ENCODE data around the gene SLCO2B1. TPM values are rescaled to one million over a fixed set of nuclear protein-coding genes. Genes with fewer than 3 reads are reported as not detected.

Gene SLCO2B1
- total RNA-seq, 1 donor from 2014 or later: not detected

DNA sequence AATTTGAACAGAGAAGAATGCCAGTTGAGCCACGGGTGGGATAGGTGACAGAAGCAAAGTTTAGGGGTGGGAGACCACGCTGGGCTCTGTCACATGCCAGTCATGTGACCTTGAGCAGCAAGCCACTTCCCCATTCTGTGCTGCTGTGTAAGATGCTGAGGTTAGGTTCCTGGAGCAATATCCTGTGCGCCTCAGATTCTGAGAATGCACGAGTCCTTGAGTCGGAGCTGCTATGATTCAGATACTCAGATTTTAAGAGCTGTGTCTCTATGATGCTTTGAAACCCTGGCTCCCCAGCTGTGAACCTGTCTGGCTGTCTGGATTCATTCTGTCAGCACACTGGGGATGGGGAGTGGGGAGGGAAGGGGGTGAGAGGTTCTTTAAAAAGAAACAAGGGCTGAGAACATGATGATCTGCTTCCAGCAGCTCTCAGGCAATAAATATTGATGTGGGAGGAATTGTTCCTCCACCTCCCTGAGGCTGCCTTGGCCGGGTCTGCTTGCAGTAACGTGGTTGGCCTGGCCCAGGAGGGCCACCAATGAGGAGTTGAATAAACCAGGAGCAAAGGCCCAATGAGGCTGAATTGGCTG, 24.0 kb downstream of the SLCO2B1 start:
- H3K9me3 Mint-ChIP-seq: no peaks in the 10 kb centered on the region
- H3K27ac Mint-ChIP-seq: no peak overlapping the region
- H3K4me1 Mint-ChIP-seq: peaks cover 12% of the 10 kb centered on the region
- TF ChIP-seq, protein P1, sequence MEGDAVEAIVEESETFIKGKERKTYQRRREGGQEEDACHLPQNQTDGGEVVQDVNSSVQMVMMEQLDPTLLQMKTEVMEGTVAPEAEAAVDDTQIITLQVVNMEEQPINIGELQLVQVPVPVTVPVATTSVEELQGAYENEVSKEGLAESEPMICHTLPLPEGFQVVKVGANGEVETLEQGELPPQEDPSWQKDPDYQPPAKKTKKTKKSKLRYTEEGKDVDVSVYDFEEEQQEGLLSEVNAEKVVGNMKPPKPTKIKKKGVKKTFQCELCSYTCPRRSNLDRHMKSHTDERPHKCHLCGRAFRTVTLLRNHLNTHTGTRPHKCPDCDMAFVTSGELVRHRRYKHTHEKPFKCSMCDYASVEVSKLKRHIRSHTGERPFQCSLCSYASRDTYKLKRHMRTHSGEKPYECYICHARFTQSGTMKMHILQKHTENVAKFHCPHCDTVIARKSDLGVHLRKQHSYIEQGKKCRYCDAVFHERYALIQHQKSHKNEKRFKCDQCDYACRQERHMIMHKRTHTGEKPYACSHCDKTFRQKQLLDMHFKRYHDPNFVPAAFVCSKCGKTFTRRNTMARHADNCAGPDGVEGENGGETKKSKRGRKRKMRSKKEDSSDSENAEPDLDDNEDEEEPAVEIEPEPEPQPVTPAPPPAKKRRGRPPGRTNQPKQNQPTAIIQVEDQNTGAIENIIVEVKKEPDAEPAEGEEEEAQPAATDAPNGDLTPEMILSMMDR (IDR thresholded peaks at IDR 0.05; ENCODE audit: unreplicated experiment): no peak
- H3K36me3 Mint-ChIP-seq: no peaks in the 10 kb centered on the region
- H3K4me3 Mint-ChIP-seq: no peak overlapping the region
- DNase-seq (ENCODE audit: low spot score in 2 of 2, unreplicated experiment in 2 of 2): no peak
- peaks cover 7% of the 10 kb centered on the region for H3K27me3 Mint-ChIP-seq (ENCODE audit: low read depth)

DNA sequence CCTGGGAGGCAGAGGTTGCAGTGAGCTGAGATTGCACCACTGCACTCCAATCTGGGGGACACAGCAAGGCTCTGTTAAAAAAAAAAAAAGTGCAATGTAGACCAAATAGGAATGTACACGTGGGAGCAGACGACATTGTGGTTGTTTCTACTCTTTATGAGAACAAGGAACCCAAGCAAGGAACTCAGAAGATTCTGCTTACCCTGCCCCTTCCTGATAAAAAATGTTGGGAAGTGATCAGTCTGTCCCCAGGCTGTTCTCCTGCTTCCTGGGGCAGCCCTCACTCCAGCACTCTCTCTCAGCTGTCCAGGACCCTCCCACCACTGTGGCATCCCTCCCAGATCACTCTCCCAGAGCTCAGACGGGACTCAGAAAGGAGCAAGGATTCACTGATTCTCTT, 31.8 kb downstream of the SLCO2B1 start:
- Mint-ChIP-seq H3K27ac (no peak overlapping the region), H3K27me3 (ENCODE audit: low read depth) (no peaks in the 10 kb centered on the region), H3K9me3 (no peaks in the 10 kb centered on the region), H3K36me3 (no peaks in the 10 kb centered on the region), H3K4me3 (no peak overlapping the region), H3K4me1 (peaks cover 2% of the 10 kb centered on the region)
- DNase-seq (ENCODE audit: low spot score in 2 of 2, unreplicated experiment in 2 of 2): no peak
- TF ChIP-seq, protein P1 (IDR thresholded peaks at IDR 0.05; ENCODE audit: unreplicated experiment): no peak

DNA sequence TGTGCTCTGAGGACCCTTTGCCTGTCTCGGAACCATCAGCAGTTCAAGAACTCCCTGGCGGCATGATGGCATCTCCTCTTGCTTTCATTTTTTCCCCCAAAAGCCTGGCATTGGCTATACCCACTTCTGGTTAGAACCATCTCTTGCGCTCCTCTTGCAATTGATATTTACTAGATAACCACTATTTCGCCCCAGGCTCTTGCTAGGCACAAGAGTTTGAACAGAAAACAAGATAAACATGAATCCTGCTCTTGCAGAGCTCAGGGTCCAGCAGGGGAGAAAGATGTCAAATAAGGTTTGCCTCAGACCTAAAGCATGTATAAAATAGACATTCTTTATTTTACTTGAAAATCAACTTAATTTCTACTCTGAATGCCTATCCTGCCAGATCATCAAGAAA, 33.1 kb downstream of the SLCO2B1 start:
- Mint-ChIP-seq H3K4me3 (no peak overlapping the region), H3K27me3 (ENCODE audit: low read depth) (no peaks in the 10 kb centered on the region), H3K9me3 (no peaks in the 10 kb centered on the region), H3K4me1 (peaks cover 2% of the 10 kb centered on the region), H3K36me3 (no peaks in the 10 kb centered on the region), H3K27ac (no peak overlapping the region)
- TF ChIP-seq, protein P1 (IDR thresholded peaks at IDR 0.05; ENCODE audit: unreplicated experiment): no peak
- no peak for DNase-seq (ENCODE audit: low spot score in 2 of 2, unreplicated experiment in 2 of 2)

DNA sequence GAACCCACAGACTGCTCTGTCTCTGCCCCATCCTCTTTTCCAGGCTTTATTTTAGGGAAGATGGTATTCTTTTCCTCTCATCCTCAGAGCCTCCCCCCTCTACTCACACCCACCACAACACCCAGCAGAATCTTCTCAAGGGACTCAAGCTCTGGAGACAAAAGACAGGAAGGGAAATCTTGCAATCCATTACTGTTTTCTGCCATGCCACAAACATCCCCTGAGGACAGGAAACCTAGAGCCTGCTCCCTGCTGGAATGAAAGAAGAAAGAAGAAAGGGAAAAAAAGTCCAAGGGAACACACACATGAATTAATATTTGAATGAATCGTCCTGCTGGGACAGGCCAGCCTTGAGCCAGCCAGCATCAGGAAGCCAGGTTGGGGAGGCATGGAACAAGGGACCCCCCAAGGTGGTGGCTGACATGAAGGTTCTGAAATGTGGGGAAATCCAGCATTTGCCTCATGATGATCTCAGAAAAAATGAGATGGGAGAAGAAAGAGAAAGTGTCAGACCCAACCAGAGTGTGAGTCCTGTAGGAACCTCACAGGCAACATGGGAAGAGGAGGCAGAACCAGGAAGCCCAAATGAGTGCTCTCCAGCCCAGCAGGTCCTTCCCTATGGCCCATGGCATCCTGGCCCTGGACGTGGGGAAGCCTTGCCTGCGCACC, 34.0 kb downstream of the SLCO2B1 start:
- H3K36me3 Mint-ChIP-seq: no peaks in the 10 kb centered on the region
- TF ChIP-seq, protein P1 (IDR thresholded peaks at IDR 0.05; ENCODE audit: unreplicated experiment): no peak
- no peaks in the 10 kb centered on the region for H3K9me3 Mint-ChIP-seq
- no peak overlapping the region for H3K4me3 Mint-ChIP-seq
- no peak overlapping the region for H3K27ac Mint-ChIP-seq
- peaks cover 2% of the 10 kb centered on the region for H3K4me1 Mint-ChIP-seq
- no peak for DNase-seq (ENCODE audit: low spot score in 2 of 2, unreplicated experiment in 2 of 2)
- no peaks in the 10 kb centered on the region for H3K27me3 Mint-ChIP-seq (ENCODE audit: low read depth)

DNA sequence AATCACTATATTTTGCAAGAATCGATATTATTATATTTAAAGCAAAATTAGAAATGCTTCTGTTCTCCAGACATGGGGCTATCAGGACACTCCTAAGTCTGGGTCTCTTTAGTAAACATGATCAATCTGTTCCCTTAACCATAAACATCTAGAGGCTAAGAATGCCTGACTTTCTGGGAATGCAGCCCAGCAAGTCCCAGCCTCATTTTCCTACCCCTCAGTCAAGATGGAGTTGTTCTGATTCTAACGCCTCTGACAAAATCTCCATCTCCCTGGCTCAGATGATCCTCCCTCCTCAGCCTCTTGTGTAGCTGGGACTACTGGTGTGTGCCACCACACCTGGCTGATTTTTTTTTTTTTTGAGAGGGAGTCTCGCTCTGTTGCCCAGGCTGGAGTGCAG, 35.0 kb downstream of the SLCO2B1 start:
- DNase-seq (ENCODE audit: low spot score in 2 of 2, unreplicated experiment in 2 of 2): no peak

More for the DNA sequence above, 35.0 kb downstream of the SLCO2B1 start:
- Mint-ChIP-seq H3K4me1 (peaks cover 2% of the 10 kb centered on the region), H3K9me3 (no peaks in the 10 kb centered on the region), H3K27me3 (ENCODE audit: low read depth) (no peaks in the 10 kb centered on the region), H3K36me3 (no peaks in the 10 kb centered on the region), H3K27ac (no peak overlapping the region), H3K4me3 (no peak overlapping the region)
- TF ChIP-seq, protein P1 (IDR thresholded peaks at IDR 0.05; ENCODE audit: unreplicated experiment): no peak

All from mesothelial cell of epicardium (in vitro differentiated cells).